ENCODE measurements around the gene CEP57.

DNA sequence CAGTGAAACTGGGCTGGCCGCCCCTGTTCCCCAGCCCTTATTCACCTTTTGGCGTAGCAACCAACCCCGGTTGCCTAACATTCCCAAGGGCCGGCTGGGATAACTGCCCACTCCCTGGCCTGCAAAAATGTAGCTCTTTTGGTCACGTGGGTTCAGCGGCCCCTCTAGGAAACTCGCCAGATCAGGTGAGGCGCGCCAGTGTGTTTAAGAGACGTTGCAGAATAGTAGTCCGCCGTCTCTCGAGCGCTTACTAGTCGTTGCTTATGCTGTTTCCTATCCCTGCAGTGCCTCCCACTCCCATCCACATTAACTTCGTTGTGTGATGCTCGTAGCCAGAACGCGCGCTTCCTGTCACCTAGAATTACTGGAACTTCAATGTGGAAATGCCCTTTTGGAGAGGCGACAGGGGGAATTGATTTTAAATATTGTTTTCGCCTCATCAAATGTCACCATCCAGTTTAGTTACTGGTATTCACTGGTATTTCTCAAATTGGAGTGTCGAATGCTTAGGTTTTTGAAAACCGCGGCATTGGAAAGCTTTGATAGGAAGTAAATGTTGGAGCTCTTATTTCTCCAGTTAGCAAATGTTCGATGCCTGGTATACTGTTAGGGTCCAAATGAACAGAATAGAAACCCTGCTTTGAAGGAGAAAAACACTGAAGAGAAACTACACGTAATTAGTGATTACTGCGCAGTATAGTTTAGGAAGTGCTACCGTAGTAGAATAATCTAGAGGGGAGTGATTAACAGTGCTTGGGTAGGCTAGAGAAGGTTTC lies 823 bp downstream of the CEP57 start:
- TF ChIP-seq, protein P1, sequence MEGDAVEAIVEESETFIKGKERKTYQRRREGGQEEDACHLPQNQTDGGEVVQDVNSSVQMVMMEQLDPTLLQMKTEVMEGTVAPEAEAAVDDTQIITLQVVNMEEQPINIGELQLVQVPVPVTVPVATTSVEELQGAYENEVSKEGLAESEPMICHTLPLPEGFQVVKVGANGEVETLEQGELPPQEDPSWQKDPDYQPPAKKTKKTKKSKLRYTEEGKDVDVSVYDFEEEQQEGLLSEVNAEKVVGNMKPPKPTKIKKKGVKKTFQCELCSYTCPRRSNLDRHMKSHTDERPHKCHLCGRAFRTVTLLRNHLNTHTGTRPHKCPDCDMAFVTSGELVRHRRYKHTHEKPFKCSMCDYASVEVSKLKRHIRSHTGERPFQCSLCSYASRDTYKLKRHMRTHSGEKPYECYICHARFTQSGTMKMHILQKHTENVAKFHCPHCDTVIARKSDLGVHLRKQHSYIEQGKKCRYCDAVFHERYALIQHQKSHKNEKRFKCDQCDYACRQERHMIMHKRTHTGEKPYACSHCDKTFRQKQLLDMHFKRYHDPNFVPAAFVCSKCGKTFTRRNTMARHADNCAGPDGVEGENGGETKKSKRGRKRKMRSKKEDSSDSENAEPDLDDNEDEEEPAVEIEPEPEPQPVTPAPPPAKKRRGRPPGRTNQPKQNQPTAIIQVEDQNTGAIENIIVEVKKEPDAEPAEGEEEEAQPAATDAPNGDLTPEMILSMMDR (IDR thresholded peaks at IDR 0.05), result no peak
- peak in 2 of 3 donors; percentile 29 to 32 for TF ChIP-seq POLR2A (IDR thresholded peaks at IDR 0.05)
